ENCODE data around the gene PHACTR1.

- TF ChIP-seq, protein P1, sequence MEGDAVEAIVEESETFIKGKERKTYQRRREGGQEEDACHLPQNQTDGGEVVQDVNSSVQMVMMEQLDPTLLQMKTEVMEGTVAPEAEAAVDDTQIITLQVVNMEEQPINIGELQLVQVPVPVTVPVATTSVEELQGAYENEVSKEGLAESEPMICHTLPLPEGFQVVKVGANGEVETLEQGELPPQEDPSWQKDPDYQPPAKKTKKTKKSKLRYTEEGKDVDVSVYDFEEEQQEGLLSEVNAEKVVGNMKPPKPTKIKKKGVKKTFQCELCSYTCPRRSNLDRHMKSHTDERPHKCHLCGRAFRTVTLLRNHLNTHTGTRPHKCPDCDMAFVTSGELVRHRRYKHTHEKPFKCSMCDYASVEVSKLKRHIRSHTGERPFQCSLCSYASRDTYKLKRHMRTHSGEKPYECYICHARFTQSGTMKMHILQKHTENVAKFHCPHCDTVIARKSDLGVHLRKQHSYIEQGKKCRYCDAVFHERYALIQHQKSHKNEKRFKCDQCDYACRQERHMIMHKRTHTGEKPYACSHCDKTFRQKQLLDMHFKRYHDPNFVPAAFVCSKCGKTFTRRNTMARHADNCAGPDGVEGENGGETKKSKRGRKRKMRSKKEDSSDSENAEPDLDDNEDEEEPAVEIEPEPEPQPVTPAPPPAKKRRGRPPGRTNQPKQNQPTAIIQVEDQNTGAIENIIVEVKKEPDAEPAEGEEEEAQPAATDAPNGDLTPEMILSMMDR (IDR thresholded peaks at IDR 0.05): no peak
- TF ChIP-seq, protein P2, sequence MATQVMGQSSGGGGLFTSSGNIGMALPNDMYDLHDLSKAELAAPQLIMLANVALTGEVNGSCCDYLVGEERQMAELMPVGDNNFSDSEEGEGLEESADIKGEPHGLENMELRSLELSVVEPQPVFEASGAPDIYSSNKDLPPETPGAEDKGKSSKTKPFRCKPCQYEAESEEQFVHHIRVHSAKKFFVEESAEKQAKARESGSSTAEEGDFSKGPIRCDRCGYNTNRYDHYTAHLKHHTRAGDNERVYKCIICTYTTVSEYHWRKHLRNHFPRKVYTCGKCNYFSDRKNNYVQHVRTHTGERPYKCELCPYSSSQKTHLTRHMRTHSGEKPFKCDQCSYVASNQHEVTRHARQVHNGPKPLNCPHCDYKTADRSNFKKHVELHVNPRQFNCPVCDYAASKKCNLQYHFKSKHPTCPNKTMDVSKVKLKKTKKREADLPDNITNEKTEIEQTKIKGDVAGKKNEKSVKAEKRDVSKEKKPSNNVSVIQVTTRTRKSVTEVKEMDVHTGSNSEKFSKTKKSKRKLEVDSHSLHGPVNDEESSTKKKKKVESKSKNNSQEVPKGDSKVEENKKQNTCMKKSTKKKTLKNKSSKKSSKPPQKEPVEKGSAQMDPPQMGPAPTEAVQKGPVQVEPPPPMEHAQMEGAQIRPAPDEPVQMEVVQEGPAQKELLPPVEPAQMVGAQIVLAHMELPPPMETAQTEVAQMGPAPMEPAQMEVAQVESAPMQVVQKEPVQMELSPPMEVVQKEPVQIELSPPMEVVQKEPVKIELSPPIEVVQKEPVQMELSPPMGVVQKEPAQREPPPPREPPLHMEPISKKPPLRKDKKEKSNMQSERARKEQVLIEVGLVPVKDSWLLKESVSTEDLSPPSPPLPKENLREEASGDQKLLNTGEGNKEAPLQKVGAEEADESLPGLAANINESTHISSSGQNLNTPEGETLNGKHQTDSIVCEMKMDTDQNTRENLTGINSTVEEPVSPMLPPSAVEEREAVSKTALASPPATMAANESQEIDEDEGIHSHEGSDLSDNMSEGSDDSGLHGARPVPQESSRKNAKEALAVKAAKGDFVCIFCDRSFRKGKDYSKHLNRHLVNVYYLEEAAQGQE (IDR thresholded peaks at IDR 0.05; ENCODE audit: insufficient read depth in 1 of 2, low read depth in 2 of 2, low read length in 1 of 2): no peak
- TF ChIP-seq SIN3A (IDR thresholded peaks at IDR 0.05; ENCODE audit: borderline replicate concordance, insufficient read depth, low read depth, low read length): no peak
Observed at GRCh38 chr6:12977206-12977605, 260.6 kb downstream of the PHACTR1 start.
